Progenitor cell of endocrine pancreas (in vitro differentiated cells): Measurements from ENCODE around the gene LRIF1. TPM values are rescaled to one million over a fixed set of nuclear protein-coding genes. Genes with fewer than 3 reads are reported as not detected.

ENCODE experiments used
- DNase-seq: peaks from one replicate; pipeline ENCODE4 v3.0.0; 2021; ENCODE audit warnings: low spot score; ENCODE audit not compliant: unreplicated experiment
- H3K27ac Mint-ChIP-seq: 2 replicates; pipeline ENCODE4 v1.8.0; 2021; ENCODE audit warnings: mild to moderate bottlenecking, moderate library complexity, mixed read lengths
- H3K27me3 Mint-ChIP-seq: 2 replicates; pipeline ENCODE4 v1.8.0; 2021; ENCODE audit warnings: mixed read lengths
- H3K36me3 Mint-ChIP-seq: 2 replicates; pipeline ENCODE4 v1.8.0; 2022; ENCODE audit warnings: mixed read lengths; ENCODE audit not compliant: insufficient read depth
- H3K4me1 Mint-ChIP-seq: 2 replicates; pipeline ENCODE4 v1.8.0; 2021; ENCODE audit warnings: low read depth, mixed read lengths
- H3K4me3 Mint-ChIP-seq: 2 replicates; pipeline ENCODE4 v1.8.0; 2021; ENCODE audit warnings: low read depth, mild to moderate bottlenecking, moderate library complexity, mixed read lengths
- H3K9me3 Mint-ChIP-seq: 2 replicates; pipeline ENCODE4 v1.8.0; 2021; ENCODE audit warnings: low read depth, mixed read lengths
- CTCF ChIP-seq: fragments of 200-600 bp; sonication (generic); IDR thresholded peaks from one replicate; pipeline ENCODE4 v1.5.0; 2021; ENCODE audit warnings: antibody characterized with exemption, mild to moderate bottlenecking; ENCODE audit not compliant: unreplicated experiment
- total RNA-seq: library from RNA; stranded (reverse); gene quantifications from 2 replicates; pipeline ENCODE4 v1.2.1, GENCODE V29; 2021

Gene LRIF1
- total RNA-seq, 1 donor from 2014 or later, result 10.4 TPM

- no peaks in the 10 kb centered on the region for H3K4me1 Mint-ChIP-seq
- peaks cover 31% of the 10 kb centered on the region for H3K9me3 Mint-ChIP-seq
- no peak for DNase-seq
- H3K4me3 Mint-ChIP-seq, result no peak overlapping the region
- H3K36me3 Mint-ChIP-seq, result peaks cover 28% of the 10 kb centered on the region
- no peaks in the 10 kb centered on the region for H3K27me3 Mint-ChIP-seq
- TF ChIP-seq CTCF, result no peak
- no peak overlapping the region for H3K27ac Mint-ChIP-seq
Measured at GRCh38 chr1:110960777-110961420, 2.8 kb downstream of the LRIF1 start.

- Mint-ChIP-seq H3K27ac (no peak overlapping the region), H3K4me1 (no peaks in the 10 kb centered on the region)
Measured at GRCh38 chr1:110957798-110958197, 5.9 kb downstream of the LRIF1 start.

GRCh38 chr1:110956586-110956985, 7.1 kb downstream of the LRIF1 start:
- H3K4me3 Mint-ChIP-seq, result no peak overlapping the region
- TF ChIP-seq CTCF, result no peak
- no peak overlapping the region for H3K27ac Mint-ChIP-seq

More at GRCh38 chr1:110957798-110958197, 5.9 kb downstream of the LRIF1 start:
- no peaks in the 10 kb centered on the region for H3K27me3 Mint-ChIP-seq
- no peak for TF ChIP-seq CTCF
- H3K4me3 Mint-ChIP-seq, result no peak overlapping the region
- no peak for DNase-seq
- peaks cover 23% of the 10 kb centered on the region for H3K36me3 Mint-ChIP-seq
- peaks cover 22% of the 10 kb centered on the region for H3K9me3 Mint-ChIP-seq

GRCh38 chr1:110953031-110953430, 10.7 kb downstream of the LRIF1 start:
- peaks cover 6% of the 10 kb centered on the region for H3K9me3 Mint-ChIP-seq
- H3K4me1 Mint-ChIP-seq, result no peaks in the 10 kb centered on the region
- no peak overlapping the region for H3K4me3 Mint-ChIP-seq
- no peak for TF ChIP-seq CTCF
- no peak overlapping the region for H3K27ac Mint-ChIP-seq
- H3K27me3 Mint-ChIP-seq, result no peaks in the 10 kb centered on the region
- no peak for DNase-seq
- peaks cover 16% of the 10 kb centered on the region for H3K36me3 Mint-ChIP-seq

More at GRCh38 chr1:110956586-110956985, 7.1 kb downstream of the LRIF1 start:
- Mint-ChIP-seq H3K9me3 (peaks cover 20% of the 10 kb centered on the region), H3K27me3 (no peaks in the 10 kb centered on the region), H3K36me3 (peaks cover 21% of the 10 kb centered on the region), H3K4me1 (no peaks in the 10 kb centered on the region)
- DNase-seq, result no peak

- peaks cover 6% of the 10 kb centered on the region for H3K9me3 Mint-ChIP-seq
- no peak overlapping the region for H3K27ac Mint-ChIP-seq
- H3K4me3 Mint-ChIP-seq, result no peak overlapping the region
- H3K4me1 Mint-ChIP-seq, result no peaks in the 10 kb centered on the region
- no peak for TF ChIP-seq CTCF
- peaks cover 17% of the 10 kb centered on the region for H3K36me3 Mint-ChIP-seq
- H3K27me3 Mint-ChIP-seq, result no peaks in the 10 kb centered on the region
- DNase-seq, result no peak
Measured at GRCh38 chr1:110952031-110952430, 11.7 kb downstream of the LRIF1 start.
